SK-N-SH treated with all-trans-retinoic acid at 6 μM for 48 hours (cell line): Measurements from ENCODE around the gene PTPRN2.

Experiments used
- BACH2 ChIP-seq: fragments of 250-450 bp; sonication (Bioruptor Pico); IDR thresholded peaks from 2 replicates; pipeline ENCODE4 v1.9.0; 2021; ENCODE audit warnings: mild to moderate bottlenecking, borderline replicate concordance
- PATZ1 ChIP-seq: fragments of 250-450 bp; sonication (Bioruptor Pico); IDR thresholded peaks from 2 replicates; pipeline ENCODE4 v1.8.0; 2020; ENCODE audit warnings: mild to moderate bottlenecking, moderate library complexity, borderline replicate concordance
- TCF4 ChIP-seq: fragments of 250-450 bp; sonication (Bioruptor Pico); IDR thresholded peaks from 2 replicates; pipeline ENCODE4 v1.8.0; 2021; ENCODE audit warnings: mild to moderate bottlenecking, moderate library complexity, borderline replicate concordance
- ZNF70 ChIP-seq: fragments of 450-650 bp; formaldehyde crosslinking; IDR thresholded peaks from 2 replicates; pipeline ENCODE4 v1.5.0; 2020; ENCODE audit warnings: mild to moderate bottlenecking, moderate library complexity
- TF ChIP-seq, protein P1 (sequence below): fragments of 250-450 bp; sonication (Bioruptor Pico); IDR thresholded peaks from 2 replicates; pipeline ENCODE4 v1.5.0; 2020; ENCODE audit warnings: mild to moderate bottlenecking, moderate library complexity

DNA sequence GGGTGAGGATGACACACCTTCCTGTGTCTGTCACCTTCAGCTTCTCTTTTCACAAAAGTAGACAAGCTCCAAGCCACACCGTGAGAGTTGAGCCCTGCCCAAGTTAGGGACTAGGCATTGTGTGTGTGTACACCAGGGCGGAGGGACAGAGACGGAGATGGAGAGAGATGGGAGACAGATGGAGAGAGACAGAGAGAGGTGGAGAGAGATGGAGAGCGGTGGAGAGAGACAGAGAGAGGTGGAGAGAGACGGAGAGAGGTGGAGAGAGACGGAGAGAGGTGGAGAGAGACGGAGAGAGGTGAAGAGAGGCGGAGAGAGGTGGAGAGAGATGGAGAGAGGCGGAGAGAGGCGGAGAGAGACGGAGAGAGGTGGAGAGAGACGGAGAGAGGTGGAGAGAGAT lies 1043.8 kb downstream of the PTPRN2 start:
- TF ChIP-seq PATZ1 (no peak), ZNF70 (CRISPR knock-in tag) (no peak), BACH2 (no peak), TCF4 (CRISPR knock-in tag) (no peak)
- TF ChIP-seq, protein P1, sequence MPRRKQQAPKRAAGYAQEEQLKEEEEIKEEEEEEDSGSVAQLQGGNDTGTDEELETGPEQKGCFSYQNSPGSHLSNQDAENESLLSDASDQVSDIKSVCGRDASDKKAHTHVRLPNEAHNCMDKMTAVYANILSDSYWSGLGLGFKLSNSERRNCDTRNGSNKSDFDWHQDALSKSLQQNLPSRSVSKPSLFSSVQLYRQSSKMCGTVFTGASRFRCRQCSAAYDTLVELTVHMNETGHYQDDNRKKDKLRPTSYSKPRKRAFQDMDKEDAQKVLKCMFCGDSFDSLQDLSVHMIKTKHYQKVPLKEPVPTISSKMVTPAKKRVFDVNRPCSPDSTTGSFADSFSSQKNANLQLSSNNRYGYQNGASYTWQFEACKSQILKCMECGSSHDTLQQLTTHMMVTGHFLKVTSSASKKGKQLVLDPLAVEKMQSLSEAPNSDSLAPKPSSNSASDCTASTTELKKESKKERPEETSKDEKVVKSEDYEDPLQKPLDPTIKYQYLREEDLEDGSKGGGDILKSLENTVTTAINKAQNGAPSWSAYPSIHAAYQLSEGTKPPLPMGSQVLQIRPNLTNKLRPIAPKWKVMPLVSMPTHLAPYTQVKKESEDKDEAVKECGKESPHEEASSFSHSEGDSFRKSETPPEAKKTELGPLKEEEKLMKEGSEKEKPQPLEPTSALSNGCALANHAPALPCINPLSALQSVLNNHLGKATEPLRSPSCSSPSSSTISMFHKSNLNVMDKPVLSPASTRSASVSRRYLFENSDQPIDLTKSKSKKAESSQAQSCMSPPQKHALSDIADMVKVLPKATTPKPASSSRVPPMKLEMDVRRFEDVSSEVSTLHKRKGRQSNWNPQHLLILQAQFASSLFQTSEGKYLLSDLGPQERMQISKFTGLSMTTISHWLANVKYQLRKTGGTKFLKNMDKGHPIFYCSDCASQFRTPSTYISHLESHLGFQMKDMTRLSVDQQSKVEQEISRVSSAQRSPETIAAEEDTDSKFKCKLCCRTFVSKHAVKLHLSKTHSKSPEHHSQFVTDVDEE (CRISPR knock-in tag): no peak
